Testis (tissue), 3 donors: ENCODE data around the gene GRIN2D. TPM values are rescaled to one million over a fixed set of nuclear protein-coding genes. Genes with fewer than 3 reads are reported as not detected.

Experiments used
- DNase-seq: peaks from one replicate; pipeline ENCODE4 v3.0.0-alpha.2; 2019
- H3K27ac ChIP-seq, 2 donors: fragments of 200-600 bp; sonication (generic); one replicate each; pipeline ENCODE4 v1.5.1; 2019
- H3K27me3 ChIP-seq: fragments of 200-600 bp; sonication (generic); one replicate; pipeline ENCODE4 v1.5.1; 2019
- H3K36me3 ChIP-seq: fragments of 200-600 bp; sonication (generic); one replicate; pipeline ENCODE4 v1.5.1; 2017; ENCODE audit warnings: low read depth; ENCODE audit errors: missing control alignments
- H3K4me1 ChIP-seq: fragments of 200-600 bp; sonication (generic); one replicate; pipeline ENCODE4 v1.5.1; 2019
- H3K4me3 ChIP-seq, 2 donors: fragments of 200-600 bp; sonication (generic); one replicate each; pipeline ENCODE4 v1.5.1; 2017 to 2019
- H3K9me3 ChIP-seq: fragments of 200-600 bp; sonication (generic); one replicate; pipeline ENCODE4 v1.5.1; 2017
- CTCF ChIP-seq, 3 experiments: fragments of 450-650 bp in 2 of 3; fragments of 200-600 bp in 1 of 3; sonication (generic) in 1 of 3; IDR thresholded peaks; one replicate each; pipeline ENCODE4 v1.5.1; 2016 to 2019; ENCODE audit warnings: antibody characterized with exemption in 3 of 3, mild to moderate bottlenecking in 2 of 3, moderate library complexity in 1 of 3
- POLR2A ChIP-seq: fragments of 450-650 bp; IDR thresholded peaks from one replicate; pipeline ENCODE4 v1.6.1; 2017; ENCODE audit warnings: antibody characterized with exemption, mild to moderate bottlenecking, moderate library complexity
- WGBS, 2 donors: methylation state at CpG; one replicate each; pipeline ENCODE4 v1.1.5; 2018; 5-methylcytosine and 5-hydroxymethylcytosine counted together
- intact Hi-C: fragments of 100-400 bp; cut with DNase I; formaldehyde crosslinking; loops from one replicate; pipeline ENCODE4 v1.15.1; 2023; ENCODE audit warnings: low total_unique reads
- polyA plus RNA-seq: library from polyadenylated mRNA; stranded (reverse); fragments of 350-450 nt; fragmentation: Illumina TruSeq; extraction: RNeasy Lipid Tissue Mini Kit (QIAGEN cat#74804); gene quantifications from one replicate; pipeline ENCODE4 v1.2.3, GENCODE V29; 2014; ENCODE audit warnings: low read depth, low replicate concordance; ENCODE audit not compliant: insufficient read depth
- total RNA-seq, 2 donors: library from RNA; depleted of rRNA; stranded (reverse); fragments of >200 nt; gene quantifications; one replicate each; pipeline ENCODE4 v1.2.3, GENCODE V29; 2016

The GRIN2D gene
- total and polyA plus RNA-seq, 3 donors from 2014 or later: 1.4 to 2.7 (median 2.4) TPM

GRCh38 chr19:48382286-48382685 is 11.2 kb upstream of the GRIN2D start:
- intact Hi-C loops: no loop called here
- TF ChIP-seq CTCF (IDR thresholded peaks at IDR 0.05) (no peak), POLR2A (no peak)
- no peaks in the 10 kb centered on the region for H3K4me1 ChIP-seq
- 90 to 94% methylated on average over 8 of the region's 8 CpGs for WGBS, 2 donors
- H3K4me3 ChIP-seq: no peak overlapping the region
- DNase-seq: no peak
- H3K27ac ChIP-seq: no peak overlapping the region
- H3K36me3 ChIP-seq: no peaks in the 10 kb centered on the region
- no peaks in the 10 kb centered on the region for H3K9me3 ChIP-seq
- H3K27me3 ChIP-seq: no peaks in the 10 kb centered on the region

- 91 to 93% methylated on average over 5 to 7 of the region's 7 CpGs for WGBS, 2 donors
- Histone ChIP-seq H3K27ac (no peak overlapping the region), H3K4me1 (peaks cover 4% of the 10 kb centered on the region), H3K4me3 (no peak overlapping the region), H3K9me3 (no peaks in the 10 kb centered on the region), H3K36me3 (no peaks in the 10 kb centered on the region), H3K27me3 (no peaks in the 10 kb centered on the region)
- DNase-seq: no peak
- no peak for TF ChIP-seq CTCF (IDR thresholded peaks at IDR 0.05)
- TF ChIP-seq POLR2A: no peak
- intact Hi-C loops: no loop called here
Observed at GRCh38 chr19:48385461-48386087, 7.9 kb upstream of the GRIN2D start.

GRCh38 chr19:48386981-48387380 is 6.5 kb upstream of the GRIN2D start:
- H3K4me3 ChIP-seq: no peak overlapping the region
- peaks cover 4% of the 10 kb centered on the region for H3K4me1 ChIP-seq
- no peak overlapping the region for H3K27ac ChIP-seq
- TF ChIP-seq POLR2A (no peak), CTCF (IDR thresholded peaks at IDR 0.05) (no peak)
- intact Hi-C loops: no loop called here
- no peaks in the 10 kb centered on the region for H3K27me3 ChIP-seq
- no peaks in the 10 kb centered on the region for H3K36me3 ChIP-seq
- no peak for DNase-seq
- 84 to 95% methylated on average over 3 of the region's 3 CpGs for WGBS, 2 donors
- no peaks in the 10 kb centered on the region for H3K9me3 ChIP-seq

GRCh38 chr19:48390188-48391099 is 3.0 kb upstream of the GRIN2D start:
- H3K4me3 ChIP-seq: peak overlapping the region; percentile 81 to 95
- H3K27ac ChIP-seq: peak overlapping the region; percentile 83 to 97
- no peaks in the 10 kb centered on the region for H3K36me3 ChIP-seq
- no peaks in the 10 kb centered on the region for H3K9me3 ChIP-seq
- 3 to 8% methylated on average over 5 to 24 of the region's 24 CpGs for WGBS, 2 donors
- H3K4me1 ChIP-seq: peaks cover 17% of the 10 kb centered on the region
- peak; percentile 54 to 74 (median 61) for TF ChIP-seq CTCF (IDR thresholded peaks at IDR 0.05)
- TF ChIP-seq POLR2A: no peak
- no peaks in the 10 kb centered on the region for H3K27me3 ChIP-seq
- peak; percentile 68 for DNase-seq
- intact Hi-C loops: no loop called here
